ENCODE data around the gene CPXM2. TPM values are rescaled to one million over a fixed set of nuclear protein-coding genes. Genes with fewer than 3 reads are reported as not detected.
A peak's percentile ranks its signal among the peaks of the same experiment; 100 is the strongest.

The CPXM2 gene
- 10 to 100 TPM in 3 of 4 donors, 1 to 10 TPM in 1; 2.1 to 48.2 (median 17.8) TPM for total RNA-seq

DNA sequence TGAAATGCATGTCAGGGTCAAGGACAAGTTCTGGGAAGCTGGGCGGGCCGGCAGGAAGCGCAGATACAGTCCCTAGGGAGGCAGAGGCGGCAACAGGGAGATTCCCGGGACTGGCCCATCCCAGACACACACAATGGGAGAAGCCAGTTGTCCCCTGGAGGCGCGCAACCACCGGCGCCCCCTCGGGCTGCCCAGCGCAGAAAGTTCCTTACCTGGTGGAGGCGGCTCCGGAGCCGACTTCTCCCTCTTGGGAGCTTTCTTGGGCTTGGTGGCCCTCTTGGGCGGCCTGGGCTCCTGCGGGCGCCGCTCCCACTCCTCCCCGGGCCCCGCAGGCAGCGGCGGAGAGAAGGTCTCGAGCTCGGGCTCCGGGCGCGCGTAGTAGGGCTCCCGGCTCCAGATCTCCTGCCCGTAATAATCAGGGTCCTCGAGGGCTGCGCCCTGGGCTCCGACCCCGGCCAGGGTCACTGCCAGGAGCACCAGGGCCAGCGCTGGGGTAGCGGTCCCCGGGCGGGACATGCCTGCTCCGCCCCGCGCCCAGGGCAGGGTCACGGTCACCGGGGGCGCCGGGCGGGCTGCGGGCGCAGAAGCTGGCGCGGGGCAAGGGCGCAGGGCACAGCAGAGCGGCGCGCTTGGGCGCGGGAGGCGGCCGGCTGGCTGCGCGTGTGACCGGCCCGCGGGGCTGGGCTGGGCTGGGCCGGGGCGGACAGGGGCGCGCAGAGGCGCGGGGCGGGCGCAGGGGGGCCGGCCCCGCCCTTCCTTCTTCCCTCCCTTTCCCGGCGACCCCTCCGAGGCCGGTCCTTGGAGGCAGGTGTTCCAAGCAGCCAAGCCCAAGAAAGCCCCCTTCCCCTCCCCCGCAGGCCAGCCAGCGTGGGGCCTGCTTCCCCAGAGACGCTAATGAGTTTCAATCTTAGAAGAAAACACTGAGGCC is at the start of gene CPXM2:
CPXM2 (minus strand) TSS at position 664 of the 928 bp plus-strand sequence; CDS start at position 516, 148 bp downstream.
- H3K27me3 ChIP-seq, result no peaks in the 10 kb centered on the region
- no peaks in the 10 kb centered on the region for H3K4me1 ChIP-seq
- H3K4me3 ChIP-seq, result peak within 1 kb of the TSS; percentile 19 to 40
- no peaks in the 10 kb centered on the region for H3K36me3 ChIP-seq
- TF ChIP-seq CTCF (IDR thresholded peaks at IDR 0.05) (no peak), POLR2A (IDR thresholded peaks at IDR 0.05) (no peak)
- peak within 1 kb of the TSS; percentile 65 to 71 for H3K27ac ChIP-seq
- no peak for DNase-seq
- H3K9me3 ChIP-seq, result no peaks in the 10 kb centered on the region
- intact Hi-C loops (cut with DNase I; ENCODE audit: low total_unique reads), result no loop called here

- H3K9me3 ChIP-seq, result no peaks in the 10 kb centered on the region
- H3K4me3 ChIP-seq, result no peak overlapping the region
Observed at GRCh38 chr10:123939591-123939990, 48.0 kb upstream of the CPXM2 start.

DNA sequence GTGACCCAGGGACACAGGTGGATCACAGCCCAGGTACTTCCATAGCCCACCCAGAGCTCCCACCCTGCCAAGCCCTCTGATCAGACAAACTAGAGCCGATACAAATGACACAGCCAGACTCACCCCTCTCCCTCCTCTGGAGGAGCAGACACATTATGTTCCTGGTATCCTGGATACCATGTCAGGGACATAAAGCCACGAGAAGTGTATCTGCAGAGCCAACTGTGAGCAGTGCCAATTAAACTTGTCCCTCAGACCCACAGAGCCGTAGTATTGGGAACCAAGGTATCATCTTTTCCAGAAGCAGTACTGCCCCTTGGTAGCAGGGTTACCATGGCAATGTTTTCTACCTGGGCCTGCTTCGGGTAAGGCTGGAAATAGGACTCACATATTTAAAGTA is 47.3 kb upstream of the CPXM2 start:
- Histone ChIP-seq H3K4me3 (no peak overlapping the region), H3K4me1 (no peaks in the 10 kb centered on the region), H3K27me3 (no peaks in the 10 kb centered on the region), H3K36me3 (no peaks in the 10 kb centered on the region), H3K27ac (no peak overlapping the region), H3K9me3 (no peaks in the 10 kb centered on the region)
- no peak for TF ChIP-seq CTCF (IDR thresholded peaks at IDR 0.05)
- no peak for TF ChIP-seq POLR2A (IDR thresholded peaks at IDR 0.05)
- no peak for DNase-seq
- intact Hi-C loops (cut with DNase I; ENCODE audit: low total_unique reads), result no loop called here

More at GRCh38 chr10:123939591-123939990, 48.0 kb upstream of the CPXM2 start:
- TF ChIP-seq CTCF (IDR thresholded peaks at IDR 0.05), result no peak
- TF ChIP-seq POLR2A (IDR thresholded peaks at IDR 0.05), result no peak
- DNase-seq, result no peak
- intact Hi-C loops (cut with DNase I; ENCODE audit: low total_unique reads), result no loop called here
- H3K4me1 ChIP-seq, result no peaks in the 10 kb centered on the region
- no peaks in the 10 kb centered on the region for H3K36me3 ChIP-seq
- H3K27ac ChIP-seq, result no peak overlapping the region
- H3K27me3 ChIP-seq, result no peaks in the 10 kb centered on the region

DNA sequence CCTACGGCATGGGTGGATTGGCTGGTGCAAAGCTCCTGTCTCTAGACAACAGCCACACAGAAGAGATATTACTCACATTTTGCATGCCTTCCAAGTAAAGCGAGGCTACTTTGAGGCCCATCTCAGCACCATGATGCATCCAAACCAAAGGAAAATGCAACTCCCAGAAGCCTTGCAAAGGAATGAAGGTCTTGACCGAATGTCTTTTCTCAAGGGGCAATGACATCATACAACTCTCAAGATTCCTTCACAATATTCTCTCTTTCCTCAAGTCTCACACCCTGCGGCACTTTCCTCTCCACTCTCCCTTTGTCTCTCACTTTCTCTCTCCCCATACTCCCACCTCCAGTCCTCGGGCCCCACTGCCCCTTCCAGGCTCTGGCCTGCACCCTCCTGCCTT is 44.8 kb upstream of the CPXM2 start:
- DNase-seq, result no peak
- no peaks in the 10 kb centered on the region for H3K9me3 ChIP-seq
- no peak overlapping the region for H3K4me3 ChIP-seq
- no peaks in the 10 kb centered on the region for H3K4me1 ChIP-seq
- no peaks in the 10 kb centered on the region for H3K27me3 ChIP-seq
- no peak for TF ChIP-seq CTCF (IDR thresholded peaks at IDR 0.05)
- TF ChIP-seq POLR2A (IDR thresholded peaks at IDR 0.05), result no peak
- H3K27ac ChIP-seq, result no peak overlapping the region
- H3K36me3 ChIP-seq, result no peaks in the 10 kb centered on the region
- intact Hi-C loops (cut with DNase I; ENCODE audit: low total_unique reads), result no loop called here

GRCh38 chr10:123935680-123936079 is 44.1 kb upstream of the CPXM2 start:
- no peak overlapping the region for H3K4me3 ChIP-seq
- no peaks in the 10 kb centered on the region for H3K36me3 ChIP-seq
- intact Hi-C loops (cut with DNase I; ENCODE audit: low total_unique reads), result no loop called here
- H3K27ac ChIP-seq, result no peak overlapping the region
- no peak for DNase-seq
- H3K4me1 ChIP-seq, result no peaks in the 10 kb centered on the region
- TF ChIP-seq POLR2A (IDR thresholded peaks at IDR 0.05) (no peak), CTCF (IDR thresholded peaks at IDR 0.05) (no peak)
- H3K9me3 ChIP-seq, result no peaks in the 10 kb centered on the region
- H3K27me3 ChIP-seq, result no peaks in the 10 kb centered on the region

Data from uterus (tissue), 4 donors.